HL-60 (cell line): ENCODE results near the gene PRR33.

ENCODE experiments used
- DNase-seq, 2 experiments: peaks; one replicate each; pipeline ENCODE4 v3.0.0-alpha.2; 2010 to 2020; ENCODE audit warnings: low read depth in 1 of 2, low spot score in 1 of 2
- H3K27ac ChIP-seq: fragments of 250-450 bp; sonication (Bioruptor Pico); replicated peaks from 2 replicates; pipeline ENCODE4 v1.5.1; 2020; ENCODE audit warnings: mild to moderate bottlenecking, moderate library complexity
- H3K27me3 ChIP-seq: fragments of 250-450 bp; sonication (Bioruptor Pico); 2 replicates; pipeline ENCODE4 v1.5.1; 2021; ENCODE audit warnings: mild to moderate bottlenecking, moderate library complexity; ENCODE audit not compliant: insufficient read depth, poor library complexity, severe bottlenecking
- H3K4me3 ChIP-seq: replicated peaks from 2 replicates; pipeline ENCODE4 v1.5.1; 2011; ENCODE audit warnings: mild to moderate bottlenecking, control low read depth, low read length; ENCODE audit not compliant: insufficient read depth
- GABPA ChIP-seq: IDR thresholded peaks from 2 replicates; pipeline ENCODE4 v1.6.1; 2012; ENCODE audit warnings: low read depth
- POLR2AphosphoS5 ChIP-seq: IDR thresholded peaks from 2 replicates; pipeline ENCODE4 v1.6.1; 2012; ENCODE audit warnings: low read depth
- SPI1 ChIP-seq: IDR thresholded peaks from 2 replicates; pipeline ENCODE4 v1.6.1; 2012; ENCODE audit warnings: low read depth, mild to moderate bottlenecking, borderline replicate concordance
- TF ChIP-seq, protein P1 (sequence below): IDR thresholded peaks from 2 replicates; pipeline ENCODE4 v1.6.1; 2012; ENCODE audit warnings: low read depth; ENCODE audit not compliant: insufficient replicate concordance
- TF ChIP-seq, protein P2 (sequence below): IDR thresholded peaks from one replicate; pipeline ENCODE4 v1.5.1; 2011; ENCODE audit warnings: low read length, control low read depth, inconsistent platforms; ENCODE audit not compliant: insufficient read depth

PRR33 gene

DNA sequence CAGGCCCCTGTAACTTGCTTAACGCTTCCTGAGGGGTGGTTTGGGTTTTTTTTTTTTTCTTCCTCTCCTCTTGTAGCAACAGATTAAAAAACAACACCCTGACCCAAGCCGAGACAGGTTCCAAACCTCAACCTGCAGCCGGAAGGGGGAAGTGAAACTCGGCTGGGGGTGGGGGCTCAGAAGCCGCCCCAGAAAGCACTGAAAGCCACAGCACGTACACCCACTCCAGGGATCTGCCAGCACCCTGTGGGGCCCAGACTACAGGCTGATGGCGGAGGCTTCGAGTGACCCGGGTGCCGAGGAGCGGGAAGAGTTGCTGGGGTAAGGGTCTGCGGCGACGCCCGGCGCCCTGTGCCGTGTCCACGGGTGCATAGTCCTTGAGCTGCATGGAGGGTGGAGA, 38.8 kb downstream of the PRR33 start, which contains the start of gene LSP1:
Gene LSP1, plus strand, starts transcription at position 208 of the 400 bp plus-strand sequence. Its CDS starts 61 bp downstream, at position 269.
- Histone ChIP-seq H3K4me3 (peak within 1 kb of the TSS; percentile 60), H3K27me3 (no peaks in the 10 kb centered on the region), H3K27ac (peak within 1 kb of the TSS; percentile 98)
- TF ChIP-seq SPI1 (peak; percentile 92), GABPA (no peak; the same call in 1 of the 2 replicates), POLR2AphosphoS5 (peak; percentile 74)
- TF ChIP-seq, protein P1, sequence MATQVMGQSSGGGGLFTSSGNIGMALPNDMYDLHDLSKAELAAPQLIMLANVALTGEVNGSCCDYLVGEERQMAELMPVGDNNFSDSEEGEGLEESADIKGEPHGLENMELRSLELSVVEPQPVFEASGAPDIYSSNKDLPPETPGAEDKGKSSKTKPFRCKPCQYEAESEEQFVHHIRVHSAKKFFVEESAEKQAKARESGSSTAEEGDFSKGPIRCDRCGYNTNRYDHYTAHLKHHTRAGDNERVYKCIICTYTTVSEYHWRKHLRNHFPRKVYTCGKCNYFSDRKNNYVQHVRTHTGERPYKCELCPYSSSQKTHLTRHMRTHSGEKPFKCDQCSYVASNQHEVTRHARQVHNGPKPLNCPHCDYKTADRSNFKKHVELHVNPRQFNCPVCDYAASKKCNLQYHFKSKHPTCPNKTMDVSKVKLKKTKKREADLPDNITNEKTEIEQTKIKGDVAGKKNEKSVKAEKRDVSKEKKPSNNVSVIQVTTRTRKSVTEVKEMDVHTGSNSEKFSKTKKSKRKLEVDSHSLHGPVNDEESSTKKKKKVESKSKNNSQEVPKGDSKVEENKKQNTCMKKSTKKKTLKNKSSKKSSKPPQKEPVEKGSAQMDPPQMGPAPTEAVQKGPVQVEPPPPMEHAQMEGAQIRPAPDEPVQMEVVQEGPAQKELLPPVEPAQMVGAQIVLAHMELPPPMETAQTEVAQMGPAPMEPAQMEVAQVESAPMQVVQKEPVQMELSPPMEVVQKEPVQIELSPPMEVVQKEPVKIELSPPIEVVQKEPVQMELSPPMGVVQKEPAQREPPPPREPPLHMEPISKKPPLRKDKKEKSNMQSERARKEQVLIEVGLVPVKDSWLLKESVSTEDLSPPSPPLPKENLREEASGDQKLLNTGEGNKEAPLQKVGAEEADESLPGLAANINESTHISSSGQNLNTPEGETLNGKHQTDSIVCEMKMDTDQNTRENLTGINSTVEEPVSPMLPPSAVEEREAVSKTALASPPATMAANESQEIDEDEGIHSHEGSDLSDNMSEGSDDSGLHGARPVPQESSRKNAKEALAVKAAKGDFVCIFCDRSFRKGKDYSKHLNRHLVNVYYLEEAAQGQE = peak; percentile 16
- TF ChIP-seq, protein P2, sequence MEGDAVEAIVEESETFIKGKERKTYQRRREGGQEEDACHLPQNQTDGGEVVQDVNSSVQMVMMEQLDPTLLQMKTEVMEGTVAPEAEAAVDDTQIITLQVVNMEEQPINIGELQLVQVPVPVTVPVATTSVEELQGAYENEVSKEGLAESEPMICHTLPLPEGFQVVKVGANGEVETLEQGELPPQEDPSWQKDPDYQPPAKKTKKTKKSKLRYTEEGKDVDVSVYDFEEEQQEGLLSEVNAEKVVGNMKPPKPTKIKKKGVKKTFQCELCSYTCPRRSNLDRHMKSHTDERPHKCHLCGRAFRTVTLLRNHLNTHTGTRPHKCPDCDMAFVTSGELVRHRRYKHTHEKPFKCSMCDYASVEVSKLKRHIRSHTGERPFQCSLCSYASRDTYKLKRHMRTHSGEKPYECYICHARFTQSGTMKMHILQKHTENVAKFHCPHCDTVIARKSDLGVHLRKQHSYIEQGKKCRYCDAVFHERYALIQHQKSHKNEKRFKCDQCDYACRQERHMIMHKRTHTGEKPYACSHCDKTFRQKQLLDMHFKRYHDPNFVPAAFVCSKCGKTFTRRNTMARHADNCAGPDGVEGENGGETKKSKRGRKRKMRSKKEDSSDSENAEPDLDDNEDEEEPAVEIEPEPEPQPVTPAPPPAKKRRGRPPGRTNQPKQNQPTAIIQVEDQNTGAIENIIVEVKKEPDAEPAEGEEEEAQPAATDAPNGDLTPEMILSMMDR = no peak
- DNase-seq = peak; percentile 94 to 95

DNA sequence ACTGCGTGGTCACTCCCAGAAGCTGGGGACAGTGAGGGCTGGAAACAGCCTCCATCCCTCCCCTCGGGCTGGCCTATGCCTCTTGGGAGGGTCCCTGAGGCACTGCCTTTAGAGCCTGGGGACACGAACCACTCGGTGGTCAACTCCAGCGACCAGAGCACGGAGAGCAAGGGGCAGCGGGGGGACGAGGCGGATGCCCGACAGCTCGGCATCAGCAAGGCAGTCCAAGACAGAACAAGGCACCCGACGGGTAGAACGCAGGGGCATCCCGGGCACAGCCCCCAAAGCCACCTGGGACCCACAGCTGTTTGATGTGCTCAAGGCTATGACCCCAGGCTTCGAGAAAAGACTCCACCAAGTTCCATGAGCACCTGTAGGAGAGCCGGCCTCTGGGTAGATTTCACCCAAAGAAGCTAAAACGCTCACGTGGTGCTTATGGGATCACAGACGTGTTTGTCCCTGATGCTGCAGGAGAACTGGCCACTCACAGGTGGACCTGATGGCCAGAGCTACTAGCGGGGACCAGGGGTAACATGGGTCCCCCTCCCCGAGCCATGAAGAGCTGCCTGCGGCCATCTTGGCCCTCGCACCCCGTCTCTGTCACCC, 39.3 kb downstream of the PRR33 start:
- Histone ChIP-seq H3K4me3 (peak overlapping the region; percentile 60; the same call in 1 of the 2 replicates), H3K27ac (peak overlapping the region; percentile 98), H3K27me3 (no peaks in the 10 kb centered on the region)
- DNase-seq = no peak
- TF ChIP-seq, protein P2 = no peak
- TF ChIP-seq, protein P1 = no peak
- TF ChIP-seq GABPA = no peak

DNA sequence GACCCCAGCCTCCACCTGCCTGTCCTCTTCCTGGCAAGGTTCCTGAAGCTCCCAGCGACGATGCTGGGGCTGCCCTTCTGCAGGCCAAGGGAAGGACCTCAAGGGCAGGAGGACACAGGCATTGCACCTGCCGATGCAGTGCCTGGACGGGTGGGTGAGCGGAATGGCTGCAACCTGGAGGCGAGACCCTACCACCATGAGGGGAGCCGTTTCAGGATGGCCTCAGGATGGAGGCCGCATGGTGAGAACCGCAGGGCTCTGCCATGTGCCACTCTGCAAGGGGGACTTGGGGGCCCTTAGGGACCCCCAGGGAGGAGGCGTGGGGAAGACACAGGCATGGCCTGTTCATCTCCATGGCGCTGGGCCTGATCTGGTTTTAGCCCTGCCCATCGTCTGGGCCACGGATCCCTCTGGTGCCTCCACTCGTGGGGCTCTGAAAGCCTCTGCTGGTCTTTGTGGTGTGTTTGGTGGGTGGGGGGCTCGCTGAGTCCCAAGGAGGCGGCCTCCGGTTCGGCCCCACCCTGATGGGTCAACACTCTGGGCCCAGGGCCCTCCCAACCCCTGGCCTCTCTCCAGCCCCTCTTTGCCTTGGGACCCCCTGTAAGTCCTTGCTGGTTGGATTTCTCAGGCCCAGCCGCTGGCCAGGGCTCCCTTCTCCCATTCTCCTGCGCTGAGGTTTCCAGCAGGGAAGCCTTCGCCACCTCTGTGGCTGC, 40.1 kb downstream of the PRR33 start:
- no peaks in the 10 kb centered on the region for H3K27me3 ChIP-seq
- H3K4me3 ChIP-seq = no peak overlapping the region
- no peak for DNase-seq
- TF ChIP-seq POLR2AphosphoS5 (no peak), GABPA (no peak), SPI1 (no peak)
- TF ChIP-seq, protein P2 = no peak
- TF ChIP-seq, protein P1 = no peak
- peak overlapping the region; percentile 98 for H3K27ac ChIP-seq
